GM23338 (cell line): ENCODE measurements around the gene CCDC157. TPM values are rescaled to one million over a fixed set of nuclear protein-coding genes. Genes with fewer than 3 reads are reported as not detected.

Experiments used
- ATAC-seq: fragments of 200-7000 bp; cut with Tn5 transposase; 3 replicates; pipeline ENCODE4 v1.9.1; 2020
- DNase-seq: peaks from one replicate; pipeline ENCODE4 v3.0.0-alpha.2; 2015; ENCODE audit warnings: low spot score
- H2AFZ ChIP-seq: fragments of 200-600 bp; sonication (generic); 2 replicates; pipeline ENCODE4 v1.8.0; 2016; ENCODE audit warnings: antibody characterized with exemption, mild to moderate bottlenecking, moderate library complexity
- H3F3A ChIP-seq: fragments of 200-600 bp; sonication (generic); replicated peaks from 2 replicates; pipeline ENCODE4 v1.8.0; 2017; ENCODE audit warnings: antibody characterized with exemption, mixed run types, low read depth
- H3K27ac ChIP-seq: fragments of 200-600 bp; sonication (generic); 2 replicates; pipeline ENCODE4 v1.6.1; 2016; ENCODE audit warnings: low read depth
- H3K27me3 ChIP-seq: fragments of 200-600 bp; sonication (generic); 2 replicates; pipeline ENCODE4 v1.8.0; 2016; ENCODE audit warnings: mild to moderate bottlenecking, mixed run types, moderate library complexity; ENCODE audit not compliant: insufficient read depth
- H3K36me3 ChIP-seq: fragments of 200-600 bp; sonication (generic); 2 replicates; pipeline ENCODE4 v1.8.0; 2016; ENCODE audit warnings: mild to moderate bottlenecking; ENCODE audit not compliant: insufficient read depth
- H3K4me1 ChIP-seq: fragments of 200-600 bp; sonication (generic); 2 replicates; pipeline ENCODE4 v1.8.0; 2016; ENCODE audit warnings: mild to moderate bottlenecking, moderate library complexity; ENCODE audit not compliant: insufficient read depth
- H3K4me2 ChIP-seq: fragments of 200-600 bp; sonication (generic); 2 replicates; pipeline ENCODE4 v1.7.1; 2017; ENCODE audit warnings: mixed run types
- H3K4me3 ChIP-seq: fragments of 200-600 bp; sonication (generic); 2 replicates; pipeline ENCODE4 v1.6.1; 2016; ENCODE audit warnings: mixed run types
- H3K79me2 ChIP-seq: fragments of 200-600 bp; sonication (generic); replicated peaks from 2 replicates; pipeline ENCODE4 v1.8.0; 2017; ENCODE audit warnings: mild to moderate bottlenecking; ENCODE audit not compliant: insufficient read depth
- H3K9me2 ChIP-seq: fragments of 200-600 bp; sonication (generic); 2 replicates; pipeline ENCODE4 v1.8.0; 2017; ENCODE audit not compliant: insufficient read depth
- H4K20me1 ChIP-seq: fragments of 200-600 bp; sonication (generic); replicated peaks from 2 replicates; pipeline ENCODE4 v1.8.0; 2017; ENCODE audit warnings: mild to moderate bottlenecking; ENCODE audit not compliant: insufficient read depth
- H3K27ac Mint-ChIP-seq: 2 replicates; pipeline ENCODE4 v1.8.0; 2020; ENCODE audit warnings: inconsistent platforms, mild to moderate bottlenecking, moderate library complexity, mixed read lengths
- H3K27me3 Mint-ChIP-seq: 3 replicates; pipeline ENCODE4 v1.8.0; 2022; ENCODE audit warnings: low read depth, mild to moderate bottlenecking, moderate library complexity, mixed read lengths, inconsistent platforms; ENCODE audit not compliant: insufficient read depth, poor library complexity
- H3K36me3 Mint-ChIP-seq: 3 replicates; pipeline ENCODE4 v1.8.0; 2021; ENCODE audit warnings: low read depth, mild to moderate bottlenecking, inconsistent platforms, moderate library complexity, mixed read lengths
- H3K4me1 Mint-ChIP-seq: 3 replicates; pipeline ENCODE4 v1.8.0; 2020; ENCODE audit warnings: mild to moderate bottlenecking, inconsistent platforms, mixed read lengths
- H3K4me3 Mint-ChIP-seq: 3 replicates; pipeline ENCODE4 v1.8.0; 2021; ENCODE audit warnings: moderate library complexity, mild to moderate bottlenecking, inconsistent platforms, mixed read lengths
- H3K9me3 Mint-ChIP-seq: 3 replicates; pipeline ENCODE4 v1.8.0; 2020; ENCODE audit warnings: moderate library complexity, mild to moderate bottlenecking, inconsistent platforms, mixed read lengths
- CREB1 ChIP-seq: fragments of 250-450 bp; sonication (Bioruptor Pico); IDR thresholded peaks from 2 replicates; pipeline ENCODE4 v1.5.0; 2020; ENCODE audit warnings: low read depth, mild to moderate bottlenecking, moderate library complexity
- EZH2 ChIP-seq: fragments of 200-600 bp; sonication (generic); IDR thresholded peaks from one replicate; pipeline ENCODE4 v1.8.0; 2017; ENCODE audit warnings: antibody characterized with exemption, mild to moderate bottlenecking, low read depth; ENCODE audit not compliant: unreplicated experiment
- POLR2AphosphoS5 ChIP-seq: IDR thresholded peaks from 2 replicates; pipeline ENCODE4 v1.6.1; 2016; ENCODE audit warnings: antibody characterized with exemption, low read depth
- STAT1 ChIP-seq: IDR thresholded peaks from one replicate; pipeline ENCODE4 v1.6.1; 2016; ENCODE audit warnings: antibody characterized with exemption; ENCODE audit not compliant: unreplicated experiment
- ZNF331 ChIP-seq: fragments of 250-450 bp; sonication (Bioruptor Pico); IDR thresholded peaks from 2 replicates; pipeline ENCODE4 v1.5.0; 2020; ENCODE audit warnings: low read depth, mild to moderate bottlenecking, moderate library complexity
- polyA plus RNA-seq: library from polyadenylated mRNA; unstranded; fragments of >200 nt; fragmentation: Nextera tagmentation; extraction: Ambion mirVana; gene quantifications from 2 replicates; pipeline ENCODE4 v1.2.1, GENCODE V29; 2016
- total RNA-seq: library from RNA; depleted of rRNA; stranded (reverse); fragments of >200 nt; shearing (Covaris generic); gene quantifications from 2 replicates; pipeline ENCODE4 v1.2.3, GENCODE V29; 2014
- TF ChIP-seq, protein P1 (sequence below), 2 experiments: fragments of 200-600 bp in 1 of 2; sonication (generic) in 1 of 2; conservative IDR thresholded peaks; 2 replicates each; pipeline versions ENCODE4 v1.5.1 to v1.6.1; 2016 to 2017; ENCODE audit warnings: antibody characterized with exemption in 2 of 2, low read depth in 2 of 2, mild to moderate bottlenecking in 2 of 2, moderate library complexity in 1 of 2
- TF ChIP-seq, protein P2 (sequence below): IDR thresholded peaks from one replicate; pipeline ENCODE4 v1.6.1; 2018; ENCODE audit warnings: antibody characterized with exemption; ENCODE audit not compliant: unreplicated experiment
- TF ChIP-seq, protein P3 (sequence below): IDR thresholded peaks from 2 replicates; pipeline ENCODE4 v1.6.1; 2016; ENCODE audit warnings: antibody characterized with exemption

CCDC157 gene
- total and polyA plus RNA-seq, 2 experiments from 2014 or later = 3.8 to 7.9 TPM

DNA sequence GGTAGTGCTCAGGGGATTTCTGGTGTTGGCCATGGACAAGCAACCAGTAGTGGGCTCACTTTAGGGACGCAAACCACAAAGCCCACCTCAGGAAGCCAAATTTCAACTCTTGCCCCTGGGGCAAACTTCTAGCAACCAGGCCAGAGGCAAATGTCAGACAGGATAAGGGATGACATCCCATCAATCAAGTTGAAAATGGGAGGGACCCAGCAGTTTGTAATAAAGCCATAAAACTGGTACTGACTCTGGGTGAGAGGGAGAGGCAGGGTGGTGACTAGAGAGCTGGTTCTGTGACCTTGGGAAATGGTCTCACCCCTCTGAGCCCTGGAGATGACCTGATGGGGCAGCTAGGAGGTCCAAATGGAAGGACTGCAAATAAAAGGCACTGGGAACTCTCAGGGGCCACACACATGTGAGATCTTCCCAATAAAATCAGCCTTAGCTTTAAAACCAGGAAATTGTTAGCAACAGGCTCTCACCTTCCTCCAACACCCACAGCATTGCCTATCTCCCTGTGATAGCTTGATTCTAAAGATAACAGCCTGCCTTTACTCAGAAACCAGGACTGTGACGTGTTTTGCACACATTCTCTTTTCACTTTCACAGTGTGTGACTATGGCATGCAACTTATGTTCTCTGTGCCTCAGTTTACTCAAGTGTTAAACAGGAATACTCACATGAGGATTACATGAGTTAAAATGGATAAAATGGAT is 23.7 kb upstream of the CCDC157 start:
- TF ChIP-seq, protein P1, sequence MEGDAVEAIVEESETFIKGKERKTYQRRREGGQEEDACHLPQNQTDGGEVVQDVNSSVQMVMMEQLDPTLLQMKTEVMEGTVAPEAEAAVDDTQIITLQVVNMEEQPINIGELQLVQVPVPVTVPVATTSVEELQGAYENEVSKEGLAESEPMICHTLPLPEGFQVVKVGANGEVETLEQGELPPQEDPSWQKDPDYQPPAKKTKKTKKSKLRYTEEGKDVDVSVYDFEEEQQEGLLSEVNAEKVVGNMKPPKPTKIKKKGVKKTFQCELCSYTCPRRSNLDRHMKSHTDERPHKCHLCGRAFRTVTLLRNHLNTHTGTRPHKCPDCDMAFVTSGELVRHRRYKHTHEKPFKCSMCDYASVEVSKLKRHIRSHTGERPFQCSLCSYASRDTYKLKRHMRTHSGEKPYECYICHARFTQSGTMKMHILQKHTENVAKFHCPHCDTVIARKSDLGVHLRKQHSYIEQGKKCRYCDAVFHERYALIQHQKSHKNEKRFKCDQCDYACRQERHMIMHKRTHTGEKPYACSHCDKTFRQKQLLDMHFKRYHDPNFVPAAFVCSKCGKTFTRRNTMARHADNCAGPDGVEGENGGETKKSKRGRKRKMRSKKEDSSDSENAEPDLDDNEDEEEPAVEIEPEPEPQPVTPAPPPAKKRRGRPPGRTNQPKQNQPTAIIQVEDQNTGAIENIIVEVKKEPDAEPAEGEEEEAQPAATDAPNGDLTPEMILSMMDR (conservative IDR thresholded peaks at IDR 0.05; ENCODE audit: low read depth in 2 of 2) = no peak
- TF ChIP-seq EZH2 (no peak), STAT1 (no peak), ZNF331 (CRISPR knock-in tag) (no peak), CREB1 (CRISPR knock-in tag) (no peak)
- TF ChIP-seq, protein P2, sequence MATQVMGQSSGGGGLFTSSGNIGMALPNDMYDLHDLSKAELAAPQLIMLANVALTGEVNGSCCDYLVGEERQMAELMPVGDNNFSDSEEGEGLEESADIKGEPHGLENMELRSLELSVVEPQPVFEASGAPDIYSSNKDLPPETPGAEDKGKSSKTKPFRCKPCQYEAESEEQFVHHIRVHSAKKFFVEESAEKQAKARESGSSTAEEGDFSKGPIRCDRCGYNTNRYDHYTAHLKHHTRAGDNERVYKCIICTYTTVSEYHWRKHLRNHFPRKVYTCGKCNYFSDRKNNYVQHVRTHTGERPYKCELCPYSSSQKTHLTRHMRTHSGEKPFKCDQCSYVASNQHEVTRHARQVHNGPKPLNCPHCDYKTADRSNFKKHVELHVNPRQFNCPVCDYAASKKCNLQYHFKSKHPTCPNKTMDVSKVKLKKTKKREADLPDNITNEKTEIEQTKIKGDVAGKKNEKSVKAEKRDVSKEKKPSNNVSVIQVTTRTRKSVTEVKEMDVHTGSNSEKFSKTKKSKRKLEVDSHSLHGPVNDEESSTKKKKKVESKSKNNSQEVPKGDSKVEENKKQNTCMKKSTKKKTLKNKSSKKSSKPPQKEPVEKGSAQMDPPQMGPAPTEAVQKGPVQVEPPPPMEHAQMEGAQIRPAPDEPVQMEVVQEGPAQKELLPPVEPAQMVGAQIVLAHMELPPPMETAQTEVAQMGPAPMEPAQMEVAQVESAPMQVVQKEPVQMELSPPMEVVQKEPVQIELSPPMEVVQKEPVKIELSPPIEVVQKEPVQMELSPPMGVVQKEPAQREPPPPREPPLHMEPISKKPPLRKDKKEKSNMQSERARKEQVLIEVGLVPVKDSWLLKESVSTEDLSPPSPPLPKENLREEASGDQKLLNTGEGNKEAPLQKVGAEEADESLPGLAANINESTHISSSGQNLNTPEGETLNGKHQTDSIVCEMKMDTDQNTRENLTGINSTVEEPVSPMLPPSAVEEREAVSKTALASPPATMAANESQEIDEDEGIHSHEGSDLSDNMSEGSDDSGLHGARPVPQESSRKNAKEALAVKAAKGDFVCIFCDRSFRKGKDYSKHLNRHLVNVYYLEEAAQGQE = no peak
- Histone ChIP-seq H3K4me3 (no peak overlapping the region), H2AFZ (no peak overlapping the region), H3K9me2 (no peaks in the 10 kb centered on the region), H3K79me2 (no peaks in the 10 kb centered on the region), H3K36me3 (peaks cover 29% of the 10 kb centered on the region), H3K27ac (no peak overlapping the region), H3K4me1 (no peaks in the 10 kb centered on the region), H3F3A (peaks cover 5% of the 10 kb centered on the region; the same call in 1 of the 2 replicates), H4K20me1 (peaks cover 13% of the 10 kb centered on the region; the same call in 1 of the 2 replicates), H3K4me2 (no peak overlapping the region), H3K27me3 (no peaks in the 10 kb centered on the region)
- H3K4me3 Mint-ChIP-seq = no peak overlapping the region
- H3K36me3 Mint-ChIP-seq = peaks cover 73% of the 10 kb centered on the region
- DNase-seq (no peak), ATAC-seq (no peak)
- H3K27ac Mint-ChIP-seq = no peak overlapping the region
- peaks cover under 1% of the 10 kb centered on the region for H3K27me3 Mint-ChIP-seq
- H3K4me1 Mint-ChIP-seq = no peaks in the 10 kb centered on the region
- no peaks in the 10 kb centered on the region for H3K9me3 Mint-ChIP-seq

DNA sequence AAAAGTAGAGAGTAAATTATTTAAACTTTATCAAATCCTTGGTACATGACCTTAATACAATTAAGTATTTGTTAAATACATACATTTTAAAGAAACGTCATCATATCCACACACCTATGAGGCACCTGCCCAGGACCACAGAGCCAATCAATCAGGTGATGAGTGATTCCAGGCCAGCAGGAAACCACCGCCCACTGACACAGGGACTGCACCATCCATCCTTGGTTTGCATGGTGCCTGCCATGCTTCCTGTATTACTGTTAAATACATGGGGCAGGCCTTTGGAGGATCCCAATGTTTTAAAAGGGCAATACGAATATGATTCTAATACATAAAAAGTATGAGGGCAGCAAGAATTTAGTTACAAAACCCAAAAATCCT is 23.1 kb upstream of the CCDC157 start:
- no peak overlapping the region for H3K4me3 Mint-ChIP-seq
- H3K79me2 ChIP-seq = no peaks in the 10 kb centered on the region
- peaks cover 78% of the 10 kb centered on the region for H3K36me3 Mint-ChIP-seq
- no peak overlapping the region for H3K27ac ChIP-seq
- H3K27ac Mint-ChIP-seq = no peak overlapping the region
- H3K27me3 Mint-ChIP-seq = peaks cover 5% of the 10 kb centered on the region
- no peak for DNase-seq
- no peak overlapping the region for H2AFZ ChIP-seq
- H3K9me3 Mint-ChIP-seq = no peaks in the 10 kb centered on the region
- TF ChIP-seq ZNF331 (CRISPR knock-in tag) (no peak), POLR2AphosphoS5 (no peak)
- TF ChIP-seq, protein P3, sequence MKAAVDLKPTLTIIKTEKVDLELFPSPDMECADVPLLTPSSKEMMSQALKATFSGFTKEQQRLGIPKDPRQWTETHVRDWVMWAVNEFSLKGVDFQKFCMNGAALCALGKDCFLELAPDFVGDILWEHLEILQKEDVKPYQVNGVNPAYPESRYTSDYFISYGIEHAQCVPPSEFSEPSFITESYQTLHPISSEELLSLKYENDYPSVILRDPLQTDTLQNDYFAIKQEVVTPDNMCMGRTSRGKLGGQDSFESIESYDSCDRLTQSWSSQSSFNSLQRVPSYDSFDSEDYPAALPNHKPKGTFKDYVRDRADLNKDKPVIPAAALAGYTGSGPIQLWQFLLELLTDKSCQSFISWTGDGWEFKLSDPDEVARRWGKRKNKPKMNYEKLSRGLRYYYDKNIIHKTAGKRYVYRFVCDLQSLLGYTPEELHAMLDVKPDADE = no peak
- H3K9me2 ChIP-seq = no peaks in the 10 kb centered on the region
- peaks cover 13% of the 10 kb centered on the region; the same call in 1 of the 2 replicates for H4K20me1 ChIP-seq
- H3F3A ChIP-seq = peaks cover 5% of the 10 kb centered on the region; the same call in 1 of the 2 replicates
- ATAC-seq = no peak
- H3K27me3 ChIP-seq = no peaks in the 10 kb centered on the region
- no peaks in the 10 kb centered on the region for H3K4me1 ChIP-seq
- no peak overlapping the region for H3K4me3 ChIP-seq
- H3K4me1 Mint-ChIP-seq = no peaks in the 10 kb centered on the region
- H3K36me3 ChIP-seq = peaks cover 34% of the 10 kb centered on the region
- no peak overlapping the region for H3K4me2 ChIP-seq
